GM10266 (cell line): ENCODE data around the gene NLRP1.

ENCODE experiments used
- DNase-seq: peaks from one replicate; pipeline ENCODE4 v3.0.0; 2012; ENCODE audit errors: extremely low spot score
- CTCF ChIP-seq: IDR thresholded peaks from 2 replicates; pipeline ENCODE4 v1.5.1; 2012; ENCODE audit warnings: mild to moderate bottlenecking, low read depth; ENCODE audit not compliant: control insufficient read depth, insufficient read depth; ENCODE audit errors: missing control alignments

The NLRP1 gene

DNA sequence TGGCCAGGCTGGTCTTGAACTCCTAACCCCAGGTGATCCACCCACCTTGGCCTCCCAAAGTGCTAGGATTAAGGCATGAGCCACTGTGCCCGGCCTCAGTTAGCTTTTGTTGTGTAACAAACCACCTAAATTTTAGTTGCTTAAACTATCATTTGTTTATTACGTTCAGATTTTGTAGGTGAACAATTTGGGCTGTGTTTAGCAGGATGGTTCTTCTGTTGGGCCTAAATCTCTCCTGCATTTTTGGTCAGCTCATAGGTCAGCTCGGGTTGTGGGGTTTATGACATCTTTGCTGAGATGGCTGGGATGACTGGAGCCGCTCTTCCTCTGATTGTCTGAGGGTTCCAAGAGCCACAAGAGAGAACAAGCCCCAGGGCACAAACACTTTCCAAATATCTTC is 21.1 kb upstream of the NLRP1 start:
- no peak for DNase-seq
- no peak for TF ChIP-seq CTCF

DNA sequence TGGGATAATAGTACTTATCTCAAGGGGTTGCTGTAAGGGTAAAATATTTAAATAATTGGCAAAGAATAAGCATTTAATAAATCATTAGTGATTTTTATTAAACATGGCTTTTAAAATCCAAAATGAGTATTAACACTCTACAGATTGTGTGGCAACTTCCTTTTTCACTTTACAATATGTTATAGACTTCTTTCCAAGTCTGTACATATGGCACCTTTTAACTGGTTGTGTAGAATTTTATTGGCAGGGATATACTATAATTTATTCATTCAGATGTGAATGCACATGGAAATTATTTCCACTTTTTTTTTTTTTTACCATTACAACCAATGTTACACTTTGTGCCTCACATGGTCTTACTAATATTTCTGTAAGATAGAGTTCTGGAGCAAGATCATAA is 15.7 kb upstream of the NLRP1 start:
- no peak for TF ChIP-seq CTCF
- DNase-seq, result no peak

DNA sequence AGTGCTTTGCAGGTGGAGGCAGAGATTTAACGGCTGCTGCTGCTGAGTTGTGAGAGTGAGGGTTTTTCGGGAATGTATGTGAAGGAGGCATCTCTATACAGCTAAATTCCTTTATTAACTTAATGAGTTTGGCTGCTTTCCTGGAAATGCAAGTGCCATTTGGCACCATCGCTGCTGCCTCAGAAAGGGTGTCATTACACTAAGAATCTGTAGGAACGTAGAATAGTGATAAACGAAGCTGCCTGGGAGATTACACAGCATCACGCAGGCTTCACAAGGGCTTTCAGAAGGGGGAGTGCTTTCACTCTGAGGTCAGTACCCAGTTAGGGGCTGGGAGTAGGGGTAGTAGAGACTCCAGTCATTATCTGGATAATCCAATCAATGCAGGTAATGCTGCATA is 14.1 kb upstream of the NLRP1 start:
- TF ChIP-seq CTCF, result no peak
- DNase-seq, result no peak

GRCh38 chr17:5596421-5596820 is 12.1 kb upstream of the NLRP1 start:
- no peak for TF ChIP-seq CTCF
- DNase-seq, result no peak

- TF ChIP-seq CTCF, result no peak
- DNase-seq, result no peak
Observed at GRCh38 chr17:5595831-5596230, 11.5 kb upstream of the NLRP1 start.

DNA sequence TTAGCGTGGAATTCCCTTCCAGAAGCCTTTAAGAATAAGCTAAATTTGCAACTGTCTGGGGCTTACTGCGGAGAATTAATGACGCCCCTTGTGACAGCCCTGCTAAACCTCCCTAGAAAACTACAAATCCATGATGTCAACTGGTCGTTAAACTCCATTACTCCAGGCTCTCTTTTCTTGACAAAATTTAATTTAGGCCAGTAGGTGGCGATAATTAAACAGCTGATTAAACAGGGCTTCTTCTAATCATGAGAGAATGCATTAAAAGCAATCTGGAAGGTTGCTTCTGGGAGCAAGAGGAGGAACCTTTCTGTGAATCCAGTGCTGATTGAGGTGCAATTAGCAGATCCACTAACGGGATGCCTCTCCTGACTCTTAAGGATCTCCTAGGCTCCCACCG is 8.1 kb upstream of the NLRP1 start:
- peak; percentile 60 for TF ChIP-seq CTCF
- peak; percentile 41 for DNase-seq

DNA sequence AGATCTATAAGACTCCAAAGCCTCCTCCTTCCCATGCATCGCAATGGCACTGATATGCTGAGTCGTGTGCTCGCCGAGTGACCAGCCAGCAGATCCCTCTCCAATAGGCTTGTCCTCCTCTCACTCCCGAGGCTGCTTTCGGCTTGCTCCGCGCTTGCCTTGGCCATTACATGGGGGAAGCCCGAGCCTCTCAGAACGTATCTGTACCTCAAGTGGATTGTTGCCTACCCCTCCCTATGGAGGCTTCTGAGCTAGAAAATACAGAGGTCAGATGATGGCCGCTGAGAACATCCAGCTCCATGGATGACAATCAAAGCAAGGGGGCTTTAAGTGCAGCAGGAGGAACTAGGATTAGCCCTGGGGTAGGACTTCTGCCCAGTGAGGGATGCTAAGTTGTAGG is 7.7 kb upstream of the NLRP1 start:
- no peak for TF ChIP-seq CTCF

More for the DNA sequence above, 7.7 kb upstream of the NLRP1 start:
- DNase-seq, result no peak
